K562 (cell line): Measurements from ENCODE around the gene ZNF8. TPM values are rescaled to one million over a fixed set of nuclear protein-coding genes. Genes with fewer than 3 reads are reported as not detected.

Source experiments
- ATAC-seq: fragments of 200-7000 bp; cut with Tn5 transposase; 3 replicates; pipeline ENCODE4 v1.9.1; 2020; ENCODE audit warnings: moderate library complexity
- BruUV-seq: library from RNA; stranded (reverse); fragments of 400-500 nt; replicated peaks from 2 replicates; lab custom pipeline; 2021; lab: Mats Ljungman, UMichigan
- CTCF ChIA-PET: fragments of 300-600 bp; formaldehyde crosslinking; extraction: SDS; loops from one replicate; lab custom pipeline; 2021; ENCODE audit warnings: low intra/inter-chr PET ratio; lab: Yijun Ruan, JAX
- POLR2A ChIA-PET: fragments of 300-600, 350-650 bp; sonication (Branson Sonifier 250); formaldehyde crosslinking; extraction: SDS; loops from one replicate; lab custom pipeline; 2021; ENCODE audit warnings: antibody characterized with exemption, inconsistent platforms; lab: Yijun Ruan, JAX
- DNase-seq, 4 experiments: peaks; one replicate each; pipeline versions ENCODE4 v3.0.0 to v3.0.0-alpha.2; 2011 to 2018; ENCODE audit warnings: low spot score in 3 of 4, mixed read lengths in 3 of 4; ENCODE audit errors: extremely low read depth in 1 of 4
- FAIRE-seq: peaks from 2 replicates; lab custom pipeline; 2011; peaks lifted over from hg19 to GRCh38; lab: Jason Lieb, UNC
- H2AFZ ChIP-seq: 2 replicates; pipeline ENCODE4 v1.6.0; 2011; ENCODE audit warnings: low read depth, low read length, control low read depth, inconsistent platforms
- H3K27ac ChIP-seq: fragments of 200-600 bp; 3 replicates; pipeline ENCODE4 v1.8.0; 2011; ENCODE audit warnings: low read depth, mild to moderate bottlenecking, control low read depth, inconsistent platforms, low read length, moderate library complexity, mixed read lengths; ENCODE audit errors: extremely low read depth
- H3K27me3 ChIP-seq, 2 experiments: fragments of 300-600 bp in 1 of 2; 2 replicates in 1 of 2; 3 replicates in 1 of 2; pipeline versions ENCODE4 v1.6.0 to v1.8.0; 2011; ENCODE audit warnings: inconsistent platforms in 2 of 2, low read length in 2 of 2, mild to moderate bottlenecking in 1 of 2, mixed read lengths in 1 of 2, moderate library complexity in 1 of 2; ENCODE audit not compliant: control insufficient read depth in 2 of 2, insufficient read depth in 2 of 2
- H3K36me3 ChIP-seq: fragments of 300-600 bp; 3 replicates; pipeline ENCODE4 v1.8.0; 2011; ENCODE audit warnings: mild to moderate bottlenecking, low read length, inconsistent platforms; ENCODE audit not compliant: control insufficient read depth, insufficient read depth
- H3K4me1 ChIP-seq, 2 experiments: fragments of 200-600 bp in 1 of 2; replicated peaks in 1 of 2; 2 replicates in 1 of 2; 3 replicates in 1 of 2; pipeline versions ENCODE4 v1.5.1 to v1.8.0; 2011; ENCODE audit warnings: inconsistent platforms in 2 of 2, low read length in 2 of 2, mild to moderate bottlenecking in 1 of 2, mixed read lengths in 1 of 2, moderate library complexity in 1 of 2; ENCODE audit not compliant: control insufficient read depth in 2 of 2, insufficient read depth in 2 of 2
- H3K4me2 ChIP-seq: 2 replicates; pipeline ENCODE4 v1.6.1; 2011; ENCODE audit warnings: low read length, control low read depth, inconsistent platforms, mixed read lengths; ENCODE audit not compliant: insufficient read depth
- H3K4me3 ChIP-seq: fragments of 200-600 bp; sonication (generic), shearing (Covaris generic); 2 replicates; pipeline ENCODE4 v1.5.1; 2016; ENCODE audit warnings: control low read depth, inconsistent platforms
- H3K79me2 ChIP-seq: fragments of 200-600 bp; 3 replicates; pipeline ENCODE4 v1.8.0; 2011; ENCODE audit warnings: low read length, inconsistent platforms; ENCODE audit not compliant: control insufficient read depth, insufficient read depth
- H3K9ac ChIP-seq, 2 experiments: 2 replicates each; pipeline versions ENCODE4 v1.6.0 to v1.6.1; 2011; ENCODE audit warnings: low read depth in 2 of 2, low read length in 2 of 2, control low read depth in 1 of 2, inconsistent platforms in 1 of 2, mild to moderate bottlenecking in 1 of 2, mixed read lengths in 1 of 2; ENCODE audit not compliant: insufficient read depth in 1 of 2
- H3K9me1 ChIP-seq: one replicate; pipeline ENCODE4 v1.6.0; 2011; ENCODE audit warnings: inconsistent platforms, mild to moderate bottlenecking, low read length, moderate library complexity; ENCODE audit not compliant: control insufficient read depth, insufficient read depth
- H3K9me3 ChIP-seq: replicated peaks from 2 replicates; pipeline ENCODE4 v1.5.1; 2011; ENCODE audit warnings: low read depth, low read length, inconsistent platforms; ENCODE audit not compliant: control insufficient read depth, insufficient read depth
- H4K20me1 ChIP-seq: replicated peaks from 2 replicates; pipeline ENCODE4 v1.6.1; 2011; ENCODE audit warnings: low read length, inconsistent platforms, mixed read lengths; ENCODE audit not compliant: control insufficient read depth, insufficient read depth
- DDX20 ChIP-seq: fragments of 450-650 bp; IDR thresholded peaks from 2 replicates; pipeline ENCODE4 v1.6.1; 2016; ENCODE audit warnings: missing genetic modification characterization, low read depth, mild to moderate bottlenecking, missing compliant biosample characterization, moderate library complexity
- EP400 ChIP-seq: fragments of 450-650 bp; IDR thresholded peaks from 2 replicates; pipeline ENCODE4 v1.6.1; 2017; ENCODE audit warnings: antibody characterized with exemption, mild to moderate bottlenecking, moderate library complexity
- FOXK2 ChIP-seq, 2 experiments: fragments of 450-650 bp; IDR thresholded peaks in 1 of 2; conservative IDR thresholded peaks in 1 of 2; 2 replicates each; pipeline ENCODE4 v1.6.1; 2016; ENCODE audit warnings: low read depth in 2 of 2, mild to moderate bottlenecking in 1 of 2
- HEY1 ChIP-seq: fragments of 250-450 bp; sonication (Bioruptor Pico); IDR thresholded peaks from 2 replicates; pipeline ENCODE4 v1.5.0; 2020; ENCODE audit warnings: mild to moderate bottlenecking, moderate library complexity, borderline replicate concordance
- HMG20A ChIP-seq: fragments of 450-650 bp; formaldehyde crosslinking; conservative IDR thresholded peaks from 2 replicates; pipeline ENCODE4 v1.4.0; 2020; ENCODE audit warnings: mild to moderate bottlenecking, mixed read lengths
- KDM5B ChIP-seq: fragments of 200-600 bp; sonication (generic); IDR thresholded peaks from 2 replicates; pipeline ENCODE4 v1.6.1; 2012; ENCODE audit warnings: low read depth, mild to moderate bottlenecking, moderate library complexity, low read length, control low read depth, inconsistent platforms; ENCODE audit not compliant: insufficient replicate concordance
- NR2F6 ChIP-seq: fragments of 450-650 bp; formaldehyde crosslinking; IDR thresholded peaks from 2 replicates; pipeline ENCODE4 v1.4.0; 2020; ENCODE audit warnings: mild to moderate bottlenecking
- NUFIP1 ChIP-seq: fragments of 450-650 bp; IDR thresholded peaks from 2 replicates; pipeline ENCODE4 v1.6.1; 2018; ENCODE audit not compliant: partially characterized antibody
- PCBP1 ChIP-seq: fragments of 200-400 bp; formaldehyde crosslinking; IDR thresholded peaks from 2 replicates; pipeline ENCODE4 v1.6.1; 2018; ENCODE audit warnings: mild to moderate bottlenecking, low read depth, low read length; ENCODE audit not compliant: poor library complexity, severe bottlenecking
- RBM14 ChIP-seq: fragments of 200-400 bp; formaldehyde crosslinking; IDR thresholded peaks from 2 replicates; pipeline ENCODE4 v1.6.1; 2018; ENCODE audit warnings: low read depth, mild to moderate bottlenecking, low read length, moderate library complexity, borderline replicate concordance; ENCODE audit not compliant: insufficient read depth
- SMARCE1 ChIP-seq: fragments of 450-650 bp; IDR thresholded peaks from 2 replicates; pipeline ENCODE4 v1.7.1; 2016; ENCODE audit warnings: mild to moderate bottlenecking
- ZKSCAN1 ChIP-seq: fragments of 150-350 bp; IDR thresholded peaks from 2 replicates; pipeline ENCODE4 v1.6.1; 2016; ENCODE audit warnings: low read depth, low read length
- ZNF57 ChIP-seq: fragments of 450-650 bp; formaldehyde crosslinking; IDR thresholded peaks from 2 replicates; pipeline ENCODE4 v1.4.0; 2020; ENCODE audit warnings: mild to moderate bottlenecking, moderate library complexity
- ZNF766 ChIP-seq: fragments of 200-800 bp; sonication (Bioruptor generic); conservative IDR thresholded peaks from 2 replicates; pipeline ENCODE4 v1.6.1; 2016; ENCODE audit warnings: missing genetic modification characterization, missing compliant biosample characterization
- ZNF77 ChIP-seq: fragments of 250-450 bp; sonication (Bioruptor Pico); IDR thresholded peaks from 2 replicates; pipeline ENCODE4 v1.5.0; 2020
- WGBS: fragments of 100-300 bp; shearing (Covaris generic); methylation state at CpG from one replicate; pipeline ENCODE4 v1.1.6; 2016; ENCODE audit warnings: low coverage, mixed read lengths; ENCODE audit not compliant: insufficient coverage; ENCODE audit errors: missing lambda C conversion rate; 5-methylcytosine and 5-hydroxymethylcytosine counted together
- in situ Hi-C: fragments of 300-500 bp; cut with MboI; formaldehyde crosslinking; loops from 4 replicates; pipeline ENCODE4 v1.15.0; 2018; ENCODE audit warnings: inconsistent platforms, mixed read lengths
- intact Hi-C: fragments of 100-400 bp; cut with micrococcal nuclease; formaldehyde crosslinking; loops from 2 replicates; pipeline ENCODE4 v1.14.2; 2022
- polyA plus RNA-seq, 8 experiments: library from polyadenylated mRNA; depleted of rRNA in 4 of 8; stranded (reverse) in 5 of 8; unstranded in 3 of 8; fragments of >200 nt; fragmentation: Nextera tagmentation in 2 of 8; fragmentation: Illumina TruSeq in 1 of 8; extraction: Ambion mirVana in 2 of 8; extraction: Trizol in 1 of 8; gene quantifications; 2 replicates each; pipeline versions ENCODE4 v1.2.1 to v1.2.3, GENCODE V29; 2011 to 2014; ENCODE audit warnings: inconsistent platforms in 1 of 8, missing spikeins in 1 of 8
- total RNA-seq, 7 experiments: library from RNA; depleted of rRNA in 6 of 7; stranded (reverse); fragments of >200 nt in 6 of 7; fragmentation: Illumina TruSeq in 2 of 7; extraction: Trizol in 2 of 7; gene quantifications; 2 replicates each; pipeline versions ENCODE4 v1.2.1 to v1.2.3, GENCODE V29; 2011 to 2021; ENCODE audit warnings: low replicate concordance in 1 of 7
- TF ChIP-seq, protein P1 (sequence below): sonication (generic); formaldehyde crosslinking; IDR thresholded peaks from 2 replicates; pipeline ENCODE4 v1.8.1; 2023; ENCODE audit warnings: mild to moderate bottlenecking, missing genetic modification reagents
- TF ChIP-seq, protein P2 (sequence below): sonication (generic); formaldehyde crosslinking; IDR thresholded peaks from 2 replicates; pipeline ENCODE4 v1.8.1; 2023; ENCODE audit warnings: mild to moderate bottlenecking, missing genetic modification reagents
- TF ChIP-seq, protein P3 (sequence below): fragments of 250-450 bp; sonication (Bioruptor Pico); IDR thresholded peaks from 2 replicates; pipeline ENCODE4 v1.4.0; 2020; ENCODE audit warnings: mild to moderate bottlenecking, moderate library complexity, borderline replicate concordance

ZNF8 gene
- total and polyA plus RNA-seq, 9 of the 15 experiments (the other 6 are each of a cell fraction or from before 2014, with no cell fraction given): 0.71 to 7.7 (median 4.7) TPM

DNA sequence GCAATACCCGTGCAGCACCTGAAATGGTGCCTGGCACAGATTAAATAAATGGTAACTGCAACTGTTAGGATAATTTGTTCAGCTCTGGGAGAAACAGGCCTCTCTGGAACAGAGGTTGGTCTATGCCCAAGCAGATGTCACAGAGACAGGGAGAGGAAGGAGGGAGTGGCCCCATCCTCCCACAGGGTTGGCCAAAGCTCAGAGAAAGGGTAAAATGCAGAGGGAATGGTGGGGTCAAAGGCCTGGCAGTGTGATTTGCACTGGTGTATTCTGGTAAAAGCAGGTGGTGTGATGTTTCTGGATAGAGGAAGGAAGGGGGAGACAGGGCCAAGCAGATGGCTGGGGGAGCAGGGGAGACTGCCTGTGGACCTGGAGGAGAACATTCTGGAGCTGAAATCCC, 57.5 kb downstream of the ZNF8 start:
- Histone ChIP-seq H3K4me2 (no peak overlapping the region), H3K4me1 (peaks cover 9 to 10% of the 10 kb centered on the region in 2 experiments; a peak in 4 of 5 replicates), H3K79me2 (no peaks in the 10 kb centered on the region; the same call in 2 of the 3 replicates), H3K9me1 (no peaks in the 10 kb centered on the region), H3K36me3 (peaks cover 57% of the 10 kb centered on the region), H4K20me1 (no peaks in the 10 kb centered on the region), H3K4me3 (no peak overlapping the region), H3K9ac (no peak overlapping the region), H3K27me3 (no peaks in the 10 kb centered on the region), H3K27ac (no peak overlapping the region), H2AFZ (no peak overlapping the region), H3K9me3 (peaks cover 2% of the 10 kb centered on the region; the same call in 1 of the 2 replicates)
- DNase-seq (no peak), ATAC-seq (no peak), FAIRE-seq (no peak)
- 100% methylated on average over 1 of the region's 1 CpG for WGBS
- CTCF ChIA-PET: no interaction called here
- in situ Hi-C loops: no loop called here
- BruUV-seq: no TSS peak
- POLR2A ChIA-PET: no interaction called here
- intact Hi-C loops: no loop called here
- TF ChIP-seq FOXK2 (conservative IDR thresholded peaks at IDR 0.05 in 1 of 2, IDR thresholded peaks at IDR 0.05 in 1 of 2; ENCODE audit: low read depth in 2 of 2): no peak
- no peak for TF ChIP-seq RBM14
- TF ChIP-seq KDM5B: no peak
- no peak for TF ChIP-seq ZKSCAN1
- TF ChIP-seq PCBP1: no peak
- no peak for TF ChIP-seq NUFIP1
- TF ChIP-seq, protein P1, sequence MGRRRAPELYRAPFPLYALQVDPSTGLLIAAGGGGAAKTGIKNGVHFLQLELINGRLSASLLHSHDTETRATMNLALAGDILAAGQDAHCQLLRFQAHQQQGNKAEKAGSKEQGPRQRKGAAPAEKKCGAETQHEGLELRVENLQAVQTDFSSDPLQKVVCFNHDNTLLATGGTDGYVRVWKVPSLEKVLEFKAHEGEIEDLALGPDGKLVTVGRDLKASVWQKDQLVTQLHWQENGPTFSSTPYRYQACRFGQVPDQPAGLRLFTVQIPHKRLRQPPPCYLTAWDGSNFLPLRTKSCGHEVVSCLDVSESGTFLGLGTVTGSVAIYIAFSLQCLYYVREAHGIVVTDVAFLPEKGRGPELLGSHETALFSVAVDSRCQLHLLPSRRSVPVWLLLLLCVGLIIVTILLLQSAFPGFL (CRISPR knock-in tag): no peak
- no peak for TF ChIP-seq EP400
- TF ChIP-seq, protein P2, sequence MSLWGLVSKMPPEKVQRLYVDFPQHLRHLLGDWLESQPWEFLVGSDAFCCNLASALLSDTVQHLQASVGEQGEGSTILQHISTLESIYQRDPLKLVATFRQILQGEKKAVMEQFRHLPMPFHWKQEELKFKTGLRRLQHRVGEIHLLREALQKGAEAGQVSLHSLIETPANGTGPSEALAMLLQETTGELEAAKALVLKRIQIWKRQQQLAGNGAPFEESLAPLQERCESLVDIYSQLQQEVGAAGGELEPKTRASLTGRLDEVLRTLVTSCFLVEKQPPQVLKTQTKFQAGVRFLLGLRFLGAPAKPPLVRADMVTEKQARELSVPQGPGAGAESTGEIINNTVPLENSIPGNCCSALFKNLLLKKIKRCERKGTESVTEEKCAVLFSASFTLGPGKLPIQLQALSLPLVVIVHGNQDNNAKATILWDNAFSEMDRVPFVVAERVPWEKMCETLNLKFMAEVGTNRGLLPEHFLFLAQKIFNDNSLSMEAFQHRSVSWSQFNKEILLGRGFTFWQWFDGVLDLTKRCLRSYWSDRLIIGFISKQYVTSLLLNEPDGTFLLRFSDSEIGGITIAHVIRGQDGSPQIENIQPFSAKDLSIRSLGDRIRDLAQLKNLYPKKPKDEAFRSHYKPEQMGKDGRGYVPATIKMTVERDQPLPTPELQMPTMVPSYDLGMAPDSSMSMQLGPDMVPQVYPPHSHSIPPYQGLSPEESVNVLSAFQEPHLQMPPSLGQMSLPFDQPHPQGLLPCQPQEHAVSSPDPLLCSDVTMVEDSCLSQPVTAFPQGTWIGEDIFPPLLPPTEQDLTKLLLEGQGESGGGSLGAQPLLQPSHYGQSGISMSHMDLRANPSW (CRISPR knock-in tag): no peak
- TF ChIP-seq DDX20 (tag): no peak
- TF ChIP-seq, protein P3, sequence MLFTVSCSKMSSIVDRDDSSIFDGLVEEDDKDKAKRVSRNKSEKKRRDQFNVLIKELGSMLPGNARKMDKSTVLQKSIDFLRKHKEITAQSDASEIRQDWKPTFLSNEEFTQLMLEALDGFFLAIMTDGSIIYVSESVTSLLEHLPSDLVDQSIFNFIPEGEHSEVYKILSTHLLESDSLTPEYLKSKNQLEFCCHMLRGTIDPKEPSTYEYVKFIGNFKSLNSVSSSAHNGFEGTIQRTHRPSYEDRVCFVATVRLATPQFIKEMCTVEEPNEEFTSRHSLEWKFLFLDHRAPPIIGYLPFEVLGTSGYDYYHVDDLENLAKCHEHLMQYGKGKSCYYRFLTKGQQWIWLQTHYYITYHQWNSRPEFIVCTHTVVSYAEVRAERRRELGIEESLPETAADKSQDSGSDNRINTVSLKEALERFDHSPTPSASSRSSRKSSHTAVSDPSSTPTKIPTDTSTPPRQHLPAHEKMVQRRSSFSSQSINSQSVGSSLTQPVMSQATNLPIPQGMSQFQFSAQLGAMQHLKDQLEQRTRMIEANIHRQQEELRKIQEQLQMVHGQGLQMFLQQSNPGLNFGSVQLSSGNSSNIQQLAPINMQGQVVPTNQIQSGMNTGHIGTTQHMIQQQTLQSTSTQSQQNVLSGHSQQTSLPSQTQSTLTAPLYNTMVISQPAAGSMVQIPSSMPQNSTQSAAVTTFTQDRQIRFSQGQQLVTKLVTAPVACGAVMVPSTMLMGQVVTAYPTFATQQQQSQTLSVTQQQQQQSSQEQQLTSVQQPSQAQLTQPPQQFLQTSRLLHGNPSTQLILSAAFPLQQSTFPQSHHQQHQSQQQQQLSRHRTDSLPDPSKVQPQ (CRISPR knock-in tag): no peak
- no peak for TF ChIP-seq HEY1 (CRISPR knock-in tag)
- TF ChIP-seq ZNF77 (CRISPR knock-in tag): no peak
- no peak for TF ChIP-seq ZNF766 (CRISPR knock-in tag)
- TF ChIP-seq HMG20A (CRISPR knock-in tag): no peak
- TF ChIP-seq NR2F6 (CRISPR knock-in tag): no peak
- no peak for TF ChIP-seq SMARCE1
- no peak for TF ChIP-seq ZNF57 (CRISPR knock-in tag)
